ENCODE results near the gene TNFSF12.

The TNFSF12 gene

DNA sequence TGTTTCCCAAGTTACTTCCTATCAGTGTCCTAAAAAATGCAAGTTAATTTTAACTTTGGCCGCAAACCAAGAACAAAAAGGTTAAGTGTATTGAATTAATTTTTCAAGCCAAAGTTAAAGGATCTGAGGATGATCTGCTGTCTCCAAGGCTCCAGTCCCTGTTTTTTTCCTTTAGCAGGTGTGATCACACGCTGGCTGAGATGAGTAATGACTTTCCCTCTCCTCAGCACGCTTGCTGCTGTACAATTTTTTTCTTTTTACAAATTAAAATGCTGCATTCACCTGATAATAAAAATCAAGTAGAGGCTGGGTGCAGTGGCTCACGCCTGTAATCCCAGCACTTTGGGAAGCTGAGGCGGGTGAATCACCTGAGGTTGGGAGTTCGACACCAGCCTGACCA is 3.9 kb upstream of the TNFSF12 start:
- no peak for DNase-seq

- peak in 2 of 4 experiments; percentile 38 to 46 for DNase-seq
Measured at GRCh38 chr17:7549401-7550055, 670 bp downstream of the TNFSF12 start.

DNA sequence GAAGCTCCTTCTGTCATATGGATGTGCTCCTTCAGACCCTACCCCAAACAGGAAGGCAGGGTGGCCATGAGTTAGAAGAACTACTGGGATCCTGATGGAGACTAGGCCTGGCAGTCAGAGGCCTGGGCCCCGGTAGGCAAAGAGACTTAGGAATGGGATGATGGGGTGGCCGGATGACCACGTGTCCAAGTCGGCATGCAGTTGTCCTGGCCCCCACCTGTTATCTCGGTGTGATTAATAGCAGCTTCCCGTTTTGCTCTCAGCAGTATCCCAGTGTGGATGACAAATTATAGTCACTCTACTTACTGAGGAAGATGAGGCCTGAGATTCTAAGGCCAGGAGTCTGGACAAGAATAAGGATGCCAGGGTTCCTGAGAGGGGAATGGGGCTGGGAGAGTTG is 1.5 kb downstream of the TNFSF12 start:
- no peak for DNase-seq

GRCh38 chr17:7551396-7551795 is 2.5 kb downstream of the TNFSF12 start:
- DNase-seq, result no peak

DNA sequence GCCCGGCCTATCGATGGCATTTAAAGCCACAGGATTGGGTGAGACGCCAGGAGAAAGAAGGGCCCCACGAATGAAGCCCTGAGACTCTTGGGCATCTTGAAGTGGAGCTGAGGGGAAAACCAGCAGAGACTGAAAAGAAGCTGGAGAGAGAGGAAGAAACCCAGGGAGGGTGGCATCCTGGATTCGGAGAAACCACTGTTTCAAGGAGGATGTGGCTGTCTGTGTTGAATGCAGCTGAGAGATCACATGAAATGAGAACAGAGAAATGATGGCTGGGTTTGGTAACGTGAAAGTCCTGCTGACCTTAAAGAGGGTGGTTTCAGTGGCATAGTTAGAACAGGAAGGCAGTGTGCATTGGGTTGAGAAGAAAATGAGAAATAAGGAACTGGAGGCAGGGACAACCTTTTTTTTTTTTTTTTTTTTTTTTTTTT is 3.8 kb downstream of the TNFSF12 start:
- DNase-seq, result peak; percentile 86 to 96 (median 90)

DNA sequence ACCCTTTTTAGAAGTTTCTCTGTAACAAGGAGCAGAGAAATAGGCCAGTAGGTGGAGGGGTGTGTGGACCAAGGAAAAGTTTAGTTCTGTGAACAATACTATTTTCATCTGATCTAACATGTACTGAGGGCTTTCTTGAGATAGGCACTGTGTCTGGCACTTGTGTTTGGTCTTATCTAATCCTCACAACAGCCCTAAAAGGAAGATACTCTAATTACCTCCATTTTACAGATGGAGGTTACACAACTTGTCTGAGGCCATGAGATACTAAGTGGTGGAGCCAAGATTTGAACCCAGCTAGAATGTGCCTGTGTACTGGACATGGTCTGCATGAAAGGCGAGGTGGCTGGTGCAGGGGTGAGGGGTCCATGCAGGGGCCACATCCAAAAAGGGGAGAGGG is 4.5 kb downstream of the TNFSF12 start:
- DNase-seq, result no peak

DNA sequence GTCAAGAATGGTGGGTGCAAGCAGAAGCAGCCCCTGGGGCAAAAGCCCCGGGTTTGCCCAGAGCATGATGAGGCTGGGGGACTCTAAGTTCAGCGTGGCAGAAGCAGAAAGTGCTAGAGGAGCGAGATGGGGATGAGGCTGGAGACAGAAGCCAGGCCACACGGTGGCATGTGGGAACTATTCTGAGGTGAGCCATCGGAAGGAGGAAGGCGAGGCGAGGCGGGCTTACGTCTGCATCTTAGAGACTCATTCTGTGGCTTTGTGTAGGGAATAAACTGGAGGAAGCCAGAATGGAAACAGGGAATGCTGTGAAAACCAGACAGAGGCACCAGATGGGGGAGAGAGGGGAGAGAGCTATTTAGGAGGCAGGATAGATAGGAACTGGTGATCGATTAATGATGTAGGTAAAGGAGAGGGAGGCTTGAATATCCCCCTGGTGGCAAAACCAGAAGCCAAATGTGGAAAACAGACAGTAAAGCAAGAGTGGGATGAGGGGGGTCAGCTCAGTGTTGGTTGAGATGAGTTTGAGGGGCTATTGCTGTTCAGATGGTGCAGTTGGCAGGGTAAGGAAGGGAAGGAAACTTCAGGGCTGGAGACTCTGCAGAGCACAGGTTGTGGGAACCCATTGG is 6.6 kb downstream of the TNFSF12 start:
- peak in 1 of 4 experiments; percentile 14 for DNase-seq

- no peak for DNase-seq
Measured at GRCh38 chr17:7556627-7557026, 7.8 kb downstream of the TNFSF12 start.

- no peak for DNase-seq
Measured at GRCh38 chr17:7557147-7557764, 8.4 kb downstream of the TNFSF12 start.

- DNase-seq, result peak; percentile 82 to 94 (median 90)
Measured at GRCh38 chr17:7557775-7558543, 9.1 kb downstream of the TNFSF12 start.

DNA sequence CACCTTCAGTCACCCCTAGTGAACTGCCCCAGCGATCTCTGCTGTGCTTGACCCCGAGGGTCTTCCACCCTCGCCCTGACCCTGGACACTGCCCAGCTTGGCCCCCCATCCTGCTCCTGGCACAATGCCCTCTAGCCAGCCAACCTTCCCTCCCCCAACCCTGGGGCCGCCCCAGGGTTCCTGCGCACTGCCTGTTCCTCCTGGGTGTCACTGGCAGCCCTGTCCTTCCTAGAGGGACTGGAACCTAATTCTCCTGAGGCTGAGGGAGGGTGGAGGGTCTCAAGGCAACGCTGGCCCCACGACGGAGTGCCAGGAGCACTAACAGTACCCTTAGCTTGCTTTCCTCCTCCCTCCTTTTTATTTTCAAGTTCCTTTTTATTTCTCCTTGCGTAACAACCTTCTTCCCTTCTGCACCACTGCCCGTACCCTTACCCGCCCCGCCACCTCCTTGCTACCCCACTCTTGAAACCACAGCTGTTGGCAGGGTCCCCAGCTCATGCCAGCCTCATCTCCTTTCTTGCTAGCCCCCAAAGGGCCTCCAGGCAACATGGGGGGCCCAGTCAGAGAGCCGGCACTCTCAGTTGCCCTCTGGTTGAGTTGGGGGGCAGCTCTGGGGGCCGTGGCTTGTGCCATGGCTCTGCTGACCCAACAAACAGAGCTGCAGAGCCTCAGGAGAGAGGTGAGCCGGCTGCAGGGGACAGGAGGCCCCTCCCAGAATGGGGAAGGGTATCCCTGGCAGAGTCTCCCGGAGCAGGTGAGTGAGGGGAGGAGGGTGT is 9.9 kb downstream of the TNFSF12 start, which contains the start of gene TNFSF13:
Gene TNFSF13, plus strand, starts transcription at position 207 of the 776 bp plus-strand sequence. Its CDS starts 290 bp downstream, at position 497.
- peak; percentile 40 to 78 (median 67) for DNase-seq

- DNase-seq, result peak in 2 of 4 experiments; percentile 21 to 31
Measured at GRCh38 chr17:7559320-7560171, 10.7 kb downstream of the TNFSF12 start.

GRCh38 chr17:7560172-7561027 is 11.5 kb downstream of the TNFSF12 start:
- peak; percentile 44 to 84 (median 72) for DNase-seq

- peak; percentile 87 to 94 (median 90) for DNase-seq
Measured at GRCh38 chr17:7561028-7561575, 12.2 kb downstream of the TNFSF12 start.

DNA sequence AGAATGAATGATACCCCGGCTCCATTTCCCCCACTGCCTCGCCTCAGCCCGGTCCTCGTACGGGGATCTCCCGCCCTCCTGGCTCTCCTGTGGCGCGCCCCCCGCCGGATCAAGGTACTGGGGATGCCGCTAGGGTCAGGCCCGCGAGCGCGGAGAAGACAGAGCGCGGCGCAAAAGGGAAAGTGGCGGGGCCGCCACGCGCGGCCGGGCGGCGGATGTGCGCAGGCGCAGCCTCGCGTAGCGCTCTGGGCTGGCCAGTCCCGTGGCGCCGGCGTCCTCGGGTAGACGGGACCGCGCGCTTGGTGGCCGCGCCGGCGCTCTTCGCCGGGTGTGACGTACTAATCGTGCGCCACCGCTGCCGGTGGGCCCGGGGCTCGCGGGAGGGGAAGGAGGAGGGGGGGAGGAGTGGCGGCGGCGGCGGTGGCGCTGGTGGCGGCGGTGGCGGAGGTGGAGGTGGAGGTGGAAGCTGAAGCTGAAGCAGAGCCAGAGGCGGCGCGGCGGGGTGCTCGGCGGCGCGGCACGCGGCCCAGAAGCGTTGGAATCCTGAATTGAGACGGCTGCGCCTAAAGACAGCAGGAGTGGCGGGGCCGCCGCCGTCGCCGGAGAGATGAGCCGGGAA is 12.8 kb downstream of the TNFSF12 start, which contains the start of gene SENP3:
Gene SENP3, plus strand, starts transcription at position 331 of the 619 bp plus-strand sequence. CDS start 1,158 bp downstream, outside the sequence.
- peak; percentile 94 to 98 (median 96) for DNase-seq

- DNase-seq, result peak in 1 of 4 experiments; percentile 33
Measured at GRCh38 chr17:7562208-7562605, 13.3 kb downstream of the TNFSF12 start.

- no peak for DNase-seq
Measured at GRCh38 chr17:7563115-7563869, 14.4 kb downstream of the TNFSF12 start.

GRCh38 chr17:7569571-7569970 is 20.7 kb downstream of the TNFSF12 start:
- DNase-seq, result no peak

Measured in suppressor macrophage (primary cell).